GM23338 (cell line): ENCODE data around the gene AHDC1. TPM values are rescaled to one million over a fixed set of nuclear protein-coding genes. Genes with fewer than 3 reads are reported as not detected.

ENCODE experiments used
- ATAC-seq: fragments of 200-7000 bp; cut with Tn5 transposase; 3 replicates; pipeline ENCODE4 v1.9.1; 2020
- DNase-seq: peaks from one replicate; pipeline ENCODE4 v3.0.0-alpha.2; 2015; ENCODE audit warnings: low spot score
- H2AFZ ChIP-seq: fragments of 200-600 bp; sonication (generic); 2 replicates; pipeline ENCODE4 v1.8.0; 2016; ENCODE audit warnings: antibody characterized with exemption, mild to moderate bottlenecking, moderate library complexity
- H3F3A ChIP-seq: fragments of 200-600 bp; sonication (generic); replicated peaks from 2 replicates; pipeline ENCODE4 v1.8.0; 2017; ENCODE audit warnings: antibody characterized with exemption, mixed run types, low read depth
- H3K27ac ChIP-seq: fragments of 200-600 bp; sonication (generic); 2 replicates; pipeline ENCODE4 v1.6.1; 2016; ENCODE audit warnings: low read depth
- H3K27me3 ChIP-seq: fragments of 200-600 bp; sonication (generic); 2 replicates; pipeline ENCODE4 v1.8.0; 2016; ENCODE audit warnings: mild to moderate bottlenecking, mixed run types, moderate library complexity; ENCODE audit not compliant: insufficient read depth
- H3K36me3 ChIP-seq: fragments of 200-600 bp; sonication (generic); 2 replicates; pipeline ENCODE4 v1.8.0; 2016; ENCODE audit warnings: mild to moderate bottlenecking; ENCODE audit not compliant: insufficient read depth
- H3K4me1 ChIP-seq: fragments of 200-600 bp; sonication (generic); 2 replicates; pipeline ENCODE4 v1.8.0; 2016; ENCODE audit warnings: mild to moderate bottlenecking, moderate library complexity; ENCODE audit not compliant: insufficient read depth
- H3K4me2 ChIP-seq: fragments of 200-600 bp; sonication (generic); 2 replicates; pipeline ENCODE4 v1.7.1; 2017; ENCODE audit warnings: mixed run types
- H3K4me3 ChIP-seq: fragments of 200-600 bp; sonication (generic); 2 replicates; pipeline ENCODE4 v1.6.1; 2016; ENCODE audit warnings: mixed run types
- H3K79me2 ChIP-seq: fragments of 200-600 bp; sonication (generic); replicated peaks from 2 replicates; pipeline ENCODE4 v1.8.0; 2017; ENCODE audit warnings: mild to moderate bottlenecking; ENCODE audit not compliant: insufficient read depth
- H3K9me2 ChIP-seq: fragments of 200-600 bp; sonication (generic); 2 replicates; pipeline ENCODE4 v1.8.0; 2017; ENCODE audit not compliant: insufficient read depth
- H4K20me1 ChIP-seq: fragments of 200-600 bp; sonication (generic); replicated peaks from 2 replicates; pipeline ENCODE4 v1.8.0; 2017; ENCODE audit warnings: mild to moderate bottlenecking; ENCODE audit not compliant: insufficient read depth
- H3K27ac Mint-ChIP-seq: 2 replicates; pipeline ENCODE4 v1.8.0; 2020; ENCODE audit warnings: inconsistent platforms, mild to moderate bottlenecking, moderate library complexity, mixed read lengths
- H3K27me3 Mint-ChIP-seq: 3 replicates; pipeline ENCODE4 v1.8.0; 2022; ENCODE audit warnings: low read depth, mild to moderate bottlenecking, moderate library complexity, mixed read lengths, inconsistent platforms; ENCODE audit not compliant: insufficient read depth, poor library complexity
- H3K36me3 Mint-ChIP-seq: 3 replicates; pipeline ENCODE4 v1.8.0; 2021; ENCODE audit warnings: low read depth, mild to moderate bottlenecking, inconsistent platforms, moderate library complexity, mixed read lengths
- H3K4me1 Mint-ChIP-seq: 3 replicates; pipeline ENCODE4 v1.8.0; 2020; ENCODE audit warnings: mild to moderate bottlenecking, inconsistent platforms, mixed read lengths
- H3K4me3 Mint-ChIP-seq: 3 replicates; pipeline ENCODE4 v1.8.0; 2021; ENCODE audit warnings: moderate library complexity, mild to moderate bottlenecking, inconsistent platforms, mixed read lengths
- H3K9me3 Mint-ChIP-seq: 3 replicates; pipeline ENCODE4 v1.8.0; 2020; ENCODE audit warnings: moderate library complexity, mild to moderate bottlenecking, inconsistent platforms, mixed read lengths
- CREB1 ChIP-seq: fragments of 250-450 bp; sonication (Bioruptor Pico); IDR thresholded peaks from 2 replicates; pipeline ENCODE4 v1.5.0; 2020; ENCODE audit warnings: low read depth, mild to moderate bottlenecking, moderate library complexity
- JUNB ChIP-seq: IDR thresholded peaks from one replicate; pipeline ENCODE4 v1.6.1; 2016; ENCODE audit warnings: antibody characterized with exemption; ENCODE audit not compliant: unreplicated experiment
- STAT1 ChIP-seq: IDR thresholded peaks from one replicate; pipeline ENCODE4 v1.6.1; 2016; ENCODE audit warnings: antibody characterized with exemption; ENCODE audit not compliant: unreplicated experiment
- ZNF114 ChIP-seq: fragments of 250-450 bp; sonication (Bioruptor Pico); IDR thresholded peaks from 2 replicates; pipeline ENCODE4 v1.5.0; 2020; ENCODE audit warnings: mild to moderate bottlenecking, moderate library complexity
- ZNF331 ChIP-seq: fragments of 250-450 bp; sonication (Bioruptor Pico); IDR thresholded peaks from 2 replicates; pipeline ENCODE4 v1.5.0; 2020; ENCODE audit warnings: low read depth, mild to moderate bottlenecking, moderate library complexity
- polyA plus RNA-seq: library from polyadenylated mRNA; unstranded; fragments of >200 nt; fragmentation: Nextera tagmentation; extraction: Ambion mirVana; gene quantifications from 2 replicates; pipeline ENCODE4 v1.2.1, GENCODE V29; 2016
- total RNA-seq: library from RNA; depleted of rRNA; stranded (reverse); fragments of >200 nt; shearing (Covaris generic); gene quantifications from 2 replicates; pipeline ENCODE4 v1.2.3, GENCODE V29; 2014
- TF ChIP-seq, protein P1 (sequence below): fragments of 250-450 bp; sonication (Bioruptor Pico); IDR thresholded peaks from 2 replicates; pipeline ENCODE4 v1.5.0; 2020; ENCODE audit warnings: mild to moderate bottlenecking, moderate library complexity
- TF ChIP-seq, protein P2 (sequence below): IDR thresholded peaks from 2 replicates; pipeline ENCODE4 v1.6.1; 2016; ENCODE audit warnings: antibody characterized with exemption

AHDC1 gene
- total and polyA plus RNA-seq, 2 experiments from 2014 or later: 8.3 to 22.2 TPM

DNA sequence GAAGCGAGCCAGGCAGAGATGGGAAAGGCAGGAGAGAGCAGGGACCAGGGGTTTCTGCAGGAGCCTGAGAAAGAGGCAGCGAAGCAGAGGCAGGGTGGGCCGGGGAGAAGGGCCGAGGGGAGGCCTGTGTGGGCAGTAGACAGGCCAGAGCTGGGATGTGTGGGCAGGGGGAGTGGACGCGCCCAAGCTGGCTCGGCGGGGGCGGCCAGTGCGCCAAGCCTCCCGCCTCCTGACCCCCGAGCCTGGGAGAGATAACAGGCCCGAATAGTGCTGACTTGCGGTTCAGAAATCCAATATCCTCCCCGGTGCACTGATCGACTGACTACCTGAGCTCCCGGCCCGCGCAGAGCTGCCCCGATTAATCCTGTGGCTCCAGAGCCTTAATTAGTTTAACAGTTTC, 41.9 kb downstream of the AHDC1 start:
- Histone ChIP-seq H3K27me3 (no peaks in the 10 kb centered on the region), H3K9me2 (no peaks in the 10 kb centered on the region), H3F3A (peaks cover 22% of the 10 kb centered on the region), H3K79me2 (peaks cover 7% of the 10 kb centered on the region), H3K4me2 (no peak overlapping the region), H4K20me1 (peaks cover 7% of the 10 kb centered on the region), H3K36me3 (no peaks in the 10 kb centered on the region), H2AFZ (no peak overlapping the region), H3K27ac (peak overlapping the region; percentile 66), H3K4me1 (peaks cover 67% of the 10 kb centered on the region), H3K4me3 (no peak overlapping the region)
- peaks cover 84% of the 10 kb centered on the region for H3K4me1 Mint-ChIP-seq
- no peak for TF ChIP-seq CREB1
- ATAC-seq (no peak; the same call in 2 of the 3 replicates), DNase-seq (no peak)
- H3K9me3 Mint-ChIP-seq: no peaks in the 10 kb centered on the region
- peaks cover 39% of the 10 kb centered on the region for H3K27me3 Mint-ChIP-seq
- H3K27ac Mint-ChIP-seq: peak overlapping the region; percentile 31; the same call in 1 of the 2 replicates
- H3K4me3 Mint-ChIP-seq: no peak overlapping the region
- peaks cover 2% of the 10 kb centered on the region; the same call in 1 of the 3 replicates for H3K36me3 Mint-ChIP-seq

DNA sequence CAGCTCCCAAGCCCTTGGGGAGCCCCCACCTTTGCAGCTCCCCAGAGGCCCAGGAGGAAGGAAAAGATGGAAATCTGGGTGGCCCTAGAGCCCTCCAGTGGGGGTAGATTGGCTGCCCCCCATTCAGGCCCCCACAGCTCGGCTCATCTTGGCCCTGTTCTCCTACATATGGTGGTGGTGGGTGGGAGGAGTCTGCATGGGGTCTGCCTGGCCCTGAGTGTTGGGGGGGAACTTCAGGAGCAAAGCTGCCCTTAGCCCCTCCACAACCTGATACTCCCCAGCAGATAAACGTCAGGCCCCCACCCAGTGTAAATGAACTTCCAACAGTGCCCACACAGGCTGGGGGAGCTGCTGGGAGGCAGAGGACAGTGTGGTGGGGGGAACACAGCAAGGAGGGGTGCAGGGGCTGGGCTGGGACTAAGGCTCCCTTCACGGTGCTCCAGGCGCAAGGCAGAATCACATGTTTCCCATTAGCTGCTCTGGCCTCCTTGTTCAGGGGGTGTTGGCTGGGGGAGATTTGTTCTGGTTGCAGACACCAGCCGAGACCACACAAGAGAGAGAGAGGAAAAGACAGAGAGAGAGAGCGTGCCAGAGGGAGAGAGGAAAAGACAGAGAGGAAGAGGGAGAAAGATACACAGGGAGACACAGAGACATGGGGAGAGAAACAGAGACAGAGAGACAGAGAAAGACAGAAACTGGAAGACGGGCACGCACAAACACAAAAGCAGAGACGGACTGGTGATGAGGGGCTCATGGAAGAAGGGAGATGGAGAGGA, 42.6 kb downstream of the AHDC1 start:
- ATAC-seq: no peak
- peak overlapping the region; percentile 78; the same call in 1 of the 2 replicates for H3K27ac Mint-ChIP-seq

DNA sequence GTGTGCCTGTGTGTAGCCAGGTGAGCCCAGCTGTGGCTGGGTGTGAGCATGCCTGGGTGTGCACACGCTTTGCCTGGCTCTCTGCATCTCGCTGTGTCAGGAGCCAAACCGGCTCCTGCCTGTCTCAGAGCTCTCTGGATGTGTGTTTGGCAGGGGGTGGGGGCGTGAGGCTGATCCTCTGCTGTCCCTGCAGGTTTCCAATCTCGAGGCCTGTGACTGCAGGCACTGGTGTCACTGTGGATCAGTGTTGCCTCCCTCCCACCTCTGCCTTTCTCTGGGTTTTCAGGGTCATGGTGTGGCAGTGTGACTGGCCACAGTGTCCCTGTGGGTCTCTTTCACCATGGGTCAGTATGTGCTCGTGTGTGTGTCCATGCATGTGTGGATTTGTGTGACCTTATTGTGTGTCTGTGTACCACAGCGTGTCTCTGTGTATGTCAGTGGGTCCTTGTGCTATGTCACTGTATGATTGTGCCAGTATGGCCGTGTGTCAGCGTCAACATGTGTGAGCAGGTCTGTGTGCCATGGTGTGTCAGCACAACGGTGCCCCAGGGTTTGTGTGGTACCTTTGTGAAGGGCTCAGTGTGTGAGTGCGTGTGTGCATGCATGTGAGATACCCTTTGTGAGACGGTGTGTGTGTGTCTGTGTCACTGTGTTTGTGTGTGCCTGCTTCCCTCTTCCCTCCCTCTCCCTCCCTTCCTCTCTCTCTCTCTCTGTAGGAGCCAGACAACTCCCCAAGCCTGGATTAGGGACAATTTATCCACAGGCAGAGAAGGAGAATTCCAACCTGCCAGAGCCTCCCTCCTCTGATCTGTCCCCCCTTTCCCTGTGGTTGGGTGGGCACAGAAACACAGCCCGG, 43.4 kb downstream of the AHDC1 start:
- Histone ChIP-seq H4K20me1 (peaks cover 7% of the 10 kb centered on the region), H3K27ac (0 out of 2 replicates have a peak overlapping the region, but pooled peaks have one; percentile 66), H3K4me2 (no peak overlapping the region), H3F3A (peaks cover 22% of the 10 kb centered on the region), H3K4me1 (peaks cover 62% of the 10 kb centered on the region), H3K27me3 (no peaks in the 10 kb centered on the region), H3K9me2 (no peaks in the 10 kb centered on the region), H2AFZ (no peak overlapping the region), H3K79me2 (peaks cover 2% of the 10 kb centered on the region), H3K36me3 (no peaks in the 10 kb centered on the region), H3K4me3 (no peak overlapping the region)
- no peak for ATAC-seq
- H3K27ac Mint-ChIP-seq: peak overlapping the region; percentile 78
- H3K4me1 Mint-ChIP-seq: peaks cover 79% of the 10 kb centered on the region
- H3K27me3 Mint-ChIP-seq: peaks cover 34% of the 10 kb centered on the region
- no peak overlapping the region; the same call in 2 of the 3 replicates for H3K4me3 Mint-ChIP-seq
- no peak for DNase-seq
- H3K36me3 Mint-ChIP-seq: peaks cover 2% of the 10 kb centered on the region; the same call in 1 of the 3 replicates
- H3K9me3 Mint-ChIP-seq: no peaks in the 10 kb centered on the region
- TF ChIP-seq CREB1 (no peak), STAT1 (no peak), ZNF114 (CRISPR knock-in tag) (no peak)
- TF ChIP-seq, protein P1, sequence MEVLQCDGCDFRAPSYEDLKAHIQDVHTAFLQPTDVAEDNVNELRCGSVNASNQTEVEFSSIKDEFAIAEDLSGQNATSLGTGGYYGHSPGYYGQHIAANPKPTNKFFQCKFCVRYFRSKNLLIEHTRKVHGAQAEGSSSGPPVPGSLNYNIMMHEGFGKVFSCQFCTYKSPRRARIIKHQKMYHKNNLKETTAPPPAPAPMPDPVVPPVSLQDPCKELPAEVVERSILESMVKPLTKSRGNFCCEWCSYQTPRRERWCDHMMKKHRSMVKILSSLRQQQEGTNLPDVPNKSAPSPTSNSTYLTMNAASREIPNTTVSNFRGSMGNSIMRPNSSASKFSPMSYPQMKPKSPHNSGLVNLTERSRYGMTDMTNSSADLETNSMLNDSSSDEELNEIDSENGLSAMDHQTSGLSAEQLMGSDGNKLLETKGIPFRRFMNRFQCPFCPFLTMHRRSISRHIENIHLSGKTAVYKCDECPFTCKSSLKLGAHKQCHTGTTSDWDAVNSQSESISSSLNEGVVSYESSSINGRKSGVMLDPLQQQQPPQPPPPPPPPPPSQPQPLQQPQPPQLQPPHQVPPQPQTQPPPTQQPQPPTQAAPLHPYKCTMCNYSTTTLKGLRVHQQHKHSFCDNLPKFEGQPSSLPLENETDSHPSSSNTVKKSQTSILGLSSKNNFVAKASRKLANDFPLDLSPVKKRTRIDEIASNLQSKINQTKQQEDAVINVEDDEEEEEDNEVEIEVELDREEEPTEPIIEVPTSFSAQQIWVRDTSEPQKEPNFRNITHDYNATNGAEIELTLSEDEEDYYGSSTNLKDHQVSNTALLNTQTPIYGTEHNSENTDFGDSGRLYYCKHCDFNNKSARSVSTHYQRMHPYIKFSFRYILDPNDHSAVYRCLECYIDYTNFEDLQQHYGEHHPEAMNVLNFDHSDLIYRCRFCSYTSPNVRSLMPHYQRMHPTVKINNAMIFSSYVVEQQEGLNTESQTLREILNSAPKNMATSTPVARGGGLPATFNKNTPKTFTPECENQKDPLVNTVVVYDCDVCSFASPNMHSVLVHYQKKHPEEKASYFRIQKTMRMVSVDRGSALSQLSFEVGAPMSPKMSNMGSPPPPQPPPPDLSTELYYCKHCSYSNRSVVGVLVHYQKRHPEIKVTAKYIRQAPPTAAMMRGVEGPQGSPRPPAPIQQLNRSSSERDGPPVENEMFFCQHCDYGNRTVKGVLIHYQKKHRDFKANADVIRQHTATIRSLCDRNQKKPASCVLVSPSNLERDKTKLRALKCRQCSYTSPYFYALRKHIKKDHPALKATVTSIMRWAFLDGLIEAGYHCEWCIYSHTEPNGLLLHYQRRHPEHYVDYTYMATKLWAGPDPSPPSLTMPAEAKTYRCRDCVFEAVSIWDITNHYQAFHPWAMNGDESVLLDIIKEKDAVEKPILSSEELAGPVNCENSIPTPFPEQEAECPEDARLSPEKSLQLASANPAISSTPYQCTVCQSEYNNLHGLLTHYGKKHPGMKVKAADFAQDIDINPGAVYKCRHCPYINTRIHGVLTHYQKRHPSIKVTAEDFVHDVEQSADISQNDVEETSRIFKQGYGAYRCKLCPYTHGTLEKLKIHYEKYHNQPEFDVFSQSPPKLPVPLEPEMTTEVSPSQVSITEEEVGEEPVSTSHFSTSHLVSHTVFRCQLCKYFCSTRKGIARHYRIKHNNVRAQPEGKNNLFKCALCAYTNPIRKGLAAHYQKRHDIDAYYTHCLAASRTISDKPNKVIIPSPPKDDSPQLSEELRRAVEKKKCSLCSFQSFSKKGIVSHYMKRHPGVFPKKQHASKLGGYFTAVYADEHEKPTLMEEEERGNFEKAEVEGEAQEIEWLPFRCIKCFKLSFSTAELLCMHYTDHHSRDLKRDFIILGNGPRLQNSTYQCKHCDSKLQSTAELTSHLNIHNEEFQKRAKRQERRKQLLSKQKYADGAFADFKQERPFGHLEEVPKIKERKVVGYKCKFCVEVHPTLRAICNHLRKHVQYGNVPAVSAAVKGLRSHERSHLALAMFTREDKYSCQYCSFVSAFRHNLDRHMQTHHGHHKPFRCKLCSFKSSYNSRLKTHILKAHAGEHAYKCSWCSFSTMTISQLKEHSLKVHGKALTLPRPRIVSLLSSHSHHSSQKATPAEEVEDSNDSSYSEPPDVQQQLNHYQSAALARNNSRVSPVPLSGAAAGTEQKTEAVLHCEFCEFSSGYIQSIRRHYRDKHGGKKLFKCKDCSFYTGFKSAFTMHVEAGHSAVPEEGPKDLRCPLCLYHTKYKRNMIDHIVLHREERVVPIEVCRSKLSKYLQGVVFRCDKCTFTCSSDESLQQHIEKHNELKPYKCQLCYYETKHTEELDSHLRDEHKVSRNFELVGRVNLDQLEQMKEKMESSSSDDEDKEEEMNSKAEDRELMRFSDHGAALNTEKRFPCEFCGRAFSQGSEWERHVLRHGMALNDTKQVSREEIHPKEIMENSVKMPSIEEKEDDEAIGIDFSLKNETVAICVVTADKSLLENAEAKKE (CRISPR knock-in tag): no peak
- TF ChIP-seq, protein P2, sequence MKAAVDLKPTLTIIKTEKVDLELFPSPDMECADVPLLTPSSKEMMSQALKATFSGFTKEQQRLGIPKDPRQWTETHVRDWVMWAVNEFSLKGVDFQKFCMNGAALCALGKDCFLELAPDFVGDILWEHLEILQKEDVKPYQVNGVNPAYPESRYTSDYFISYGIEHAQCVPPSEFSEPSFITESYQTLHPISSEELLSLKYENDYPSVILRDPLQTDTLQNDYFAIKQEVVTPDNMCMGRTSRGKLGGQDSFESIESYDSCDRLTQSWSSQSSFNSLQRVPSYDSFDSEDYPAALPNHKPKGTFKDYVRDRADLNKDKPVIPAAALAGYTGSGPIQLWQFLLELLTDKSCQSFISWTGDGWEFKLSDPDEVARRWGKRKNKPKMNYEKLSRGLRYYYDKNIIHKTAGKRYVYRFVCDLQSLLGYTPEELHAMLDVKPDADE: no peak

More for the DNA sequence above, 42.6 kb downstream of the AHDC1 start:
- peaks cover 22% of the 10 kb centered on the region for H3F3A ChIP-seq
- H3K4me2 ChIP-seq: peak overlapping the region; percentile 38; the same call in 1 of the 2 replicates
- Mint-ChIP-seq H3K36me3 (peaks cover 2% of the 10 kb centered on the region; the same call in 1 of the 3 replicates), H3K4me3 (peak overlapping the region; percentile 14; the same call in 1 of the 3 replicates), H3K9me3 (no peaks in the 10 kb centered on the region), H3K27me3 (peaks cover 37% of the 10 kb centered on the region), H3K4me1 (peaks cover 82% of the 10 kb centered on the region)
- TF ChIP-seq JUNB: no peak
- no peak for TF ChIP-seq ZNF114 (CRISPR knock-in tag)
- TF ChIP-seq ZNF331 (CRISPR knock-in tag): no peak
- H3K27me3 ChIP-seq: no peaks in the 10 kb centered on the region
- no peaks in the 10 kb centered on the region for H3K9me2 ChIP-seq
- H4K20me1 ChIP-seq: peaks cover 7% of the 10 kb centered on the region
- no peak for DNase-seq
- no peak overlapping the region for H3K4me3 ChIP-seq
- H3K27ac ChIP-seq: peak overlapping the region; percentile 66; the same call in 1 of the 2 replicates
- peaks cover 7% of the 10 kb centered on the region for H3K79me2 ChIP-seq
- H2AFZ ChIP-seq: no peak overlapping the region
- peaks cover 68% of the 10 kb centered on the region for H3K4me1 ChIP-seq
- no peaks in the 10 kb centered on the region for H3K36me3 ChIP-seq
